Esophagus muscularis mucosa (tissue), 4 donors: ENCODE results near the gene EXOC3. TPM values are rescaled to one million over a fixed set of nuclear protein-coding genes. Genes with fewer than 3 reads are reported as not detected.

Experiments used
- DNase-seq: peaks from one replicate; pipeline ENCODE4 v3.0.0-alpha.2; 2017; ENCODE audit errors: extremely low spot score
- H3K27ac ChIP-seq, 4 donors: fragments of 200-600 bp; sonication (generic); replicated peaks in 1 of 4; 1 replicate in 3 of 4; 2 replicates in 1 of 4; pipeline ENCODE4 v1.5.1; 2016 to 2019; ENCODE audit warnings: mild to moderate bottlenecking in 1 of 4
- H3K27me3 ChIP-seq, 4 donors: fragments of 200-600 bp; sonication (generic); one replicate each; pipeline versions ENCODE4 v1.5.1 to v1.6.0; 2016 to 2019
- H3K36me3 ChIP-seq, 4 donors: fragments of 200-600 bp; sonication (generic); one replicate each; pipeline ENCODE4 v1.5.1; 2016 to 2019
- H3K4me1 ChIP-seq, 4 donors: fragments of 200-600 bp; sonication (generic); one replicate each; pipeline ENCODE4 v1.5.1; 2016 to 2019
- H3K4me3 ChIP-seq, 4 donors: fragments of 200-600 bp; sonication (generic); 1 replicate in 2 of 4; 2 replicates in 2 of 4; pipeline ENCODE4 v1.5.1; 2016 to 2019; ENCODE audit warnings: mild to moderate bottlenecking in 4 of 4, moderate library complexity in 1 of 4
- H3K9me3 ChIP-seq, 4 donors: fragments of 200-600 bp; sonication (generic); 1 replicate in 3 of 4; 2 replicates in 1 of 4; pipeline ENCODE4 v1.5.1; 2016 to 2019
- EP300 ChIP-seq: sonication (generic); formaldehyde crosslinking; IDR thresholded peaks from one replicate; pipeline ENCODE4 v1.6.1; 2017; ENCODE audit warnings: antibody characterized with exemption
- POLR2A ChIP-seq: fragments of 450-650 bp; IDR thresholded peaks from one replicate; pipeline ENCODE4 v1.6.1; 2017; ENCODE audit warnings: antibody characterized with exemption, moderate library complexity, mild to moderate bottlenecking, low read depth
- POLR2AphosphoS5 ChIP-seq, 2 donors: sonication (generic); formaldehyde crosslinking; IDR thresholded peaks; one replicate each; pipeline ENCODE4 v1.6.1; 2017; ENCODE audit warnings: antibody characterized with exemption in 2 of 2
- WGBS: methylation state at CpG from one replicate; pipeline ENCODE4 v1.1.5; 2018; 5-methylcytosine and 5-hydroxymethylcytosine counted together
- intact Hi-C: fragments of 100-400 bp; cut with DNase I; formaldehyde crosslinking; loops from one replicate; pipeline ENCODE4 v1.15.1; 2023
- total RNA-seq, 4 donors: library from RNA; depleted of rRNA; stranded (reverse); fragments of >200 nt; gene quantifications; one replicate each; pipeline versions ENCODE4 v1.1.0 to v1.2.1, GENCODE V29; 2016
- TF ChIP-seq, protein P1 (sequence below), 3 experiments: fragments of 200-600 bp in 2 of 3; fragments of 450-650 bp in 1 of 3; sonication (generic) in 2 of 3; IDR thresholded peaks; one replicate each; pipeline ENCODE4 v1.5.1; 2017 to 2019; ENCODE audit warnings: antibody characterized with exemption in 3 of 3, mild to moderate bottlenecking in 2 of 3, moderate library complexity in 1 of 3

Gene EXOC3
- total RNA-seq, 4 donors from 2014 or later: 48.6 to 82.1 (median 59.3) TPM

DNA sequence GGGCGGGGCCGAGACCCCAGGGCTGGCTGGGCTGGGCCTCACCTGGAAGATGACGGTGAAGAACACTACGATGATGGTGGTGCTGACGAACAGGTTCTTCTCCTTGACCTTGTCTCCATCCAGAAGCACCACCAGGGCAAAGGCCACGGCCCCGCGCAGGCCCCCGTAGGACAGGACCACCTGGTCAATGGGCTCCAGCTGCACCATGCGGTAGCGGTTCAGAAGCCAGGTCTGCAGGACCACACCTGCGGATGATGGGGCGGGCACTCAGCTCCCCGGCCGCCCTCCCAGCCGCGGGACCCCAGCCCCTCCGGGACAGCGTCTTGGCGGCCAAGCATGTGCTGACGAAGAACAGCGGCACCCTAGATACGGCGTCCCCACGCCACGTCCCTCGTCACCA lies 39.5 kb downstream of the EXOC3 start:
- TF ChIP-seq, protein P1, sequence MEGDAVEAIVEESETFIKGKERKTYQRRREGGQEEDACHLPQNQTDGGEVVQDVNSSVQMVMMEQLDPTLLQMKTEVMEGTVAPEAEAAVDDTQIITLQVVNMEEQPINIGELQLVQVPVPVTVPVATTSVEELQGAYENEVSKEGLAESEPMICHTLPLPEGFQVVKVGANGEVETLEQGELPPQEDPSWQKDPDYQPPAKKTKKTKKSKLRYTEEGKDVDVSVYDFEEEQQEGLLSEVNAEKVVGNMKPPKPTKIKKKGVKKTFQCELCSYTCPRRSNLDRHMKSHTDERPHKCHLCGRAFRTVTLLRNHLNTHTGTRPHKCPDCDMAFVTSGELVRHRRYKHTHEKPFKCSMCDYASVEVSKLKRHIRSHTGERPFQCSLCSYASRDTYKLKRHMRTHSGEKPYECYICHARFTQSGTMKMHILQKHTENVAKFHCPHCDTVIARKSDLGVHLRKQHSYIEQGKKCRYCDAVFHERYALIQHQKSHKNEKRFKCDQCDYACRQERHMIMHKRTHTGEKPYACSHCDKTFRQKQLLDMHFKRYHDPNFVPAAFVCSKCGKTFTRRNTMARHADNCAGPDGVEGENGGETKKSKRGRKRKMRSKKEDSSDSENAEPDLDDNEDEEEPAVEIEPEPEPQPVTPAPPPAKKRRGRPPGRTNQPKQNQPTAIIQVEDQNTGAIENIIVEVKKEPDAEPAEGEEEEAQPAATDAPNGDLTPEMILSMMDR (IDR thresholded peaks at IDR 0.05): no peak
- TF ChIP-seq POLR2A (no peak), EP300 (no peak), POLR2AphosphoS5 (IDR thresholded peaks at IDR 0.05) (no peak)
- H3K27me3 ChIP-seq: peaks cover 0 to 91% (median 38%) of the 10 kb centered on the region in 4 donors
- no peak for DNase-seq
- peaks cover 0 to 5% (median 0%) of the 10 kb centered on the region in 4 donors for H3K4me1 ChIP-seq
- H3K27ac ChIP-seq: no peak overlapping the region
- WGBS: 93% methylated on average over 22 of the region's 27 CpGs
- H3K9me3 ChIP-seq: no peaks in the 10 kb centered on the region
- no peak overlapping the region for H3K4me3 ChIP-seq
- intact Hi-C loops: no loop called here
- H3K36me3 ChIP-seq: no peaks in the 10 kb centered on the region

DNA sequence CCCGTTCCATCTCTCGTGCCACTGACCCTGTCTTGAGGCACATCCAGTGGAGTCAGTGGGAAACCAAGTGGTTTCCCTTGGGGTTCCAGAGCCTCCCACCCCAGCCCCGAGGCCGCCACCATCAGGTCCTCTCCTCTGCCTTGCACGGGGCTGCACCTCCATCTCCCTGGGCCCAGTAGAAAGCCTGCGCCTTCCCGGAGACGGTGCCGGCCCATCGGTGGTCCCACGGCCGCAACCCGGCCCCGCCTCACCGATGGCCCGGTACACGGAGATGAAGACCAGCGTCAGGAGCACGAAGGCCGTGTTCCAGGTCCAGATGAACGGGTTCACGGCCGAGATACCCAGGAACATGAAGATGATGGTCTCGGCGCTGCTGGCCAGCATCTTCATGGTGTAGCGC lies 40.0 kb downstream of the EXOC3 start:
- Histone ChIP-seq H3K4me1 (peaks cover 0 to 5% (median 0%) of the 10 kb centered on the region in 4 donors), H3K9me3 (no peaks in the 10 kb centered on the region), H3K27me3 (peaks cover 0 to 88% (median 35%) of the 10 kb centered on the region in 4 donors), H3K4me3 (no peak overlapping the region), H3K36me3 (no peaks in the 10 kb centered on the region), H3K27ac (no peak overlapping the region)
- intact Hi-C loops: no loop called here
- no peak for DNase-seq
- no peak for TF ChIP-seq POLR2A
- whole genome bisulfite sequencing: 95% methylated on average over 25 of the region's 26 CpGs

DNA sequence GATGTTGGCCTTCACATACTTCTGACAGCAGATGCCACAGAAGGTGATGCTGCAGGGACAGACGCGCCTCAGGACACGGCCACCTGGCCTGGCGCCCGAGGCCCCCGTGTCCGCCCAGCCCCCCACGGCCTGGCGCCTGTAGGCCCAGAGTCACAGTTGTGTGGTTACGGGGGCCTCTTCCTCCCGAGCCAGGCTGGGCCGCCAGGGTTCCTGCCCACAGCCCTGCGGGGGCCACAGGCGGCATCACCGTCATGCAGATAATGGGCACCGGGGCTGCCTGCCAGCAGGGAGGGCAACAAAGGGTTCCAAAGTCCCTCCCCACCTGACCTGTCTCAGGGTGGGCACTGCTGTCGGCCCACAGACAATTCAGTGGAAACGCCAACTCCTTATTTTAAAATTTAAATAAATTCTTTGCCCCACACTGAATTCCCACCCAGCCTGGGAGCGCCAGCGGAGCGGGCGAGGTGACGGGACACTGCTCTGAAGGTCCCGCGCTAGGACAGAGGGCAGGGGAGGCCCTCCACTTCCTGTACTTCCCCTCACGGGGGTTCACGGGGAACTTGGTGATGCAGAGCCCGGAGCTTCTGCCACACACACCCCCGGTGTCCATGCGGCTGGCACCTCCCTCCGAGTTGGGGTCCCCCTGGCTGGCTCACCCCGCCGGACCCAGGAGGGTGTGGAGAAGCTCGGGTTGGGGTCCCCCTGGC lies 40.6 kb downstream of the EXOC3 start:
- Histone ChIP-seq H3K27ac (no peak overlapping the region), H3K27me3 (peaks cover 0 to 88% (median 29%) of the 10 kb centered on the region in 4 donors), H3K4me1 (peaks cover 0 to 5% (median 0%) of the 10 kb centered on the region in 4 donors), H3K4me3 (no peak overlapping the region), H3K9me3 (no peaks in the 10 kb centered on the region), H3K36me3 (no peaks in the 10 kb centered on the region)
- no peak for DNase-seq
- TF ChIP-seq POLR2A (no peak), POLR2AphosphoS5 (IDR thresholded peaks at IDR 0.05) (no peak), EP300 (no peak)
- TF ChIP-seq, protein P1 (IDR thresholded peaks at IDR 0.05): no peak
- intact Hi-C loops: no loop called here
- WGBS: 85% methylated on average over 22 of the region's 34 CpGs

DNA sequence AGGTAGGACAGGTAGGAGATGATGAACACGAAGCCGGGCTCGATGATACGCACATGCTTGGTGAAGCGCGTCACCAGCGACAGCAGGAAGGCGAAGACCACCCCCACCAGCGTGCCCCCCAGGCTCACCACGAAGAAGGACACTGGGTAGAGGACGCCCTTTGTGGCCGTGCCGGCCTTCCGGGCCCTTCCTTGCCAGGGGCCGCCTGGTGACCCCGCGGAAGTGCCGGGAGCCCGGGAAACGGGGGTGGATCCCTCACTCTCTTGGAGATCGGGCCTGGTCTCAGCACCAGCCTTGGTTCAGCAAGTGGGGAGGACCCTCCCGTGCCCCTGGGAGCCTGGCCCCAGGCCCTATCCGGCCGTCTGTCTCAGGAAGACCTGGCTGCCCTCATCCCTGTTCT lies 41.6 kb downstream of the EXOC3 start:
- Histone ChIP-seq H3K27me3 (peaks cover 0 to 88% (median 21%) of the 10 kb centered on the region in 4 donors), H3K4me3 (no peak overlapping the region), H3K36me3 (no peaks in the 10 kb centered on the region), H3K27ac (no peak overlapping the region), H3K9me3 (no peaks in the 10 kb centered on the region), H3K4me1 (peaks cover 0 to 5% (median 0%) of the 10 kb centered on the region in 4 donors)
- no peak for TF ChIP-seq POLR2A
- TF ChIP-seq EP300: no peak
- TF ChIP-seq POLR2AphosphoS5 (IDR thresholded peaks at IDR 0.05): no peak
- TF ChIP-seq, protein P1 (IDR thresholded peaks at IDR 0.05): no peak
- DNase-seq: no peak
- intact Hi-C loops: no loop called here
- WGBS: 94% methylated on average over 24 of the region's 24 CpGs

DNA sequence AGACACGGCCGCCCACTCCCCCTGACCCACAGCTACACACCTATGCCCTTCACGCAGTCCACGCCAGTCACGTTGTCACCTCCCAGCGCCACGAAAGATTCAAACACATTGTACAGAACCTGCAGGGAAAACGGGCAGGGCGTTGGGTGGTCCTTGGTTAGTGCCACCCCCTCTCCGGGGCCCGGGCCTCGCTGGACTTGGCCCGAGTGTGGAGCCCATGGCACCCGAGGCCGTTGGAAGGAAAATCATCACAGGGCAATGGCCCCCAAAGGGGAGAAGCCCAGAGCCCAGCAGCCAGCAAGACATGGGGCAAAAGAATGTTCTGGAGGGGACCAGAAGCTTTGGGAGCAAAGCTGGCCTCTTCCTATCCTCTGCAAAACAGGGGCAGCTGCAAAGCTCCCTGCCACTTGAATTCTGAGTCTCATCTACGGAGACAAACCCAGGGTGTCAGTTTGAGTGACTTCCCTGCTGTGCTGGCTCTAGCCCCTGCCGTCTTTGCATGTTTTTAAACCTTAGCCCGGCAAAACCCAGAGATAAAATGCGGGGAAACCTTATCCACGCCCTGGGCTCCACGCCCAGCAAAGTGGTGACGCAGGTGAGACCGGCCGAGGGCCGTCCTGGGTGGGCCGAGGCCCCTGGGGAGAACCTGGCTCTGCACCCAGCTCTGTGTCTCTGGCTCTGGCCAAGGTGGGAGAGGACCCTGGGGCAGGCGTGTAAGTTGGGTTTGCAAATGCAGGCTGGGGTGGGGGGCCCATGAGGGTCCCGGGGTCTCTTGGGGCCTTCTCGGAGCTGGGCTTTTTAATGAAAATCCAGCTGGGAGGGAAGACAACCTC lies 42.4 kb downstream of the EXOC3 start:
- Histone ChIP-seq H3K27me3 (peaks cover 0 to 83% (median 16%) of the 10 kb centered on the region in 4 donors), H3K27ac (no peak overlapping the region), H3K36me3 (no peaks in the 10 kb centered on the region), H3K4me3 (no peak overlapping the region), H3K9me3 (no peaks in the 10 kb centered on the region), H3K4me1 (peaks cover 0 to 5% (median 0%) of the 10 kb centered on the region in 4 donors)
- DNase-seq: no peak
- intact Hi-C loops: no loop called here
- TF ChIP-seq POLR2AphosphoS5 (IDR thresholded peaks at IDR 0.05) (no peak), POLR2A (no peak), EP300 (no peak)
- TF ChIP-seq, protein P1 (IDR thresholded peaks at IDR 0.05): no peak
- 82% methylated on average over 24 of the region's 29 CpGs for WGBS
